HUES48 (cell line): ENCODE data around the gene AGBL1.

Source experiments
- H3K27ac ChIP-seq: one replicate; pipeline ENCODE4 v1.7.0; 2013; ENCODE audit warnings: low read depth, low read length, inconsistent platforms
- H3K27me3 ChIP-seq: 2 replicates; pipeline ENCODE4 v1.6.1; 2013; ENCODE audit warnings: mild to moderate bottlenecking, low read length; ENCODE audit not compliant: control insufficient read depth, insufficient read depth
- H3K36me3 ChIP-seq: 2 replicates; pipeline ENCODE4 v1.6.1; 2013; ENCODE audit warnings: low read length; ENCODE audit not compliant: control insufficient read depth, insufficient read depth
- H3K4me1 ChIP-seq: 2 replicates; pipeline ENCODE4 v1.6.1; 2013; ENCODE audit warnings: mild to moderate bottlenecking, low read length; ENCODE audit not compliant: control insufficient read depth, insufficient read depth
- H3K4me3 ChIP-seq: 2 replicates; pipeline ENCODE4 v1.5.1; 2013; ENCODE audit warnings: mild to moderate bottlenecking, low read depth, low read length
- H3K9ac ChIP-seq: 2 replicates; pipeline ENCODE4 v1.6.1; 2013; ENCODE audit warnings: mild to moderate bottlenecking, low read depth, low read length, moderate library complexity
- H3K9me3 ChIP-seq: 2 replicates; pipeline ENCODE4 v1.6.1; 2013; ENCODE audit warnings: low read length; ENCODE audit not compliant: control insufficient read depth, insufficient read depth

The AGBL1 gene

GRCh38 chr15:86201313-86202008 lies 121.8 kb downstream of the AGBL1 start:
- Histone ChIP-seq H3K9me3 (no peaks in the 10 kb centered on the region; the same call in 1 of the 2 replicates), H3K27me3 (no peaks in the 10 kb centered on the region), H3K27ac (no peak overlapping the region), H3K4me3 (no peak overlapping the region), H3K36me3 (no peaks in the 10 kb centered on the region), H3K9ac (no peak overlapping the region), H3K4me1 (peaks cover 11% of the 10 kb centered on the region)

DNA sequence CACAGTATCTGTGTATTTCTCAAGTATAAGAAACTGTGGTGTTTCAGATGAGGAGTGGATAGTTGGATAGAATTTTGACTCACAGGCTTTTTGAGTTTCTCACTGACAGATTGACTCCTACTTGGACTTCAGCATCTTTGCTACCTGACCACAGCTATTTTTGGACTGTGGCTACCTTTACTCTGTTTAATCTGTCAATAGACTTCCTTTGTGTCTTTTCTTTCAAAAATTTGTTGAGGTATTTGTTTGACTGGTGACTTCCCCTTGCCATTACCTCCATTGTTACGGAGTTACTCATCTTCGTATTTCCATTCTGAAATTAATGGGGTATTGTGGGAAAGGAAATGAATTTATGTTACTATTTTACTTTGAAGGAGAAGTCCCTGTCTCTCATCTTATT lies 123.8 kb downstream of the AGBL1 start:
- H3K36me3 ChIP-seq, result no peaks in the 10 kb centered on the region
- H3K9ac ChIP-seq, result no peak overlapping the region
- H3K4me3 ChIP-seq, result no peak overlapping the region
- H3K9me3 ChIP-seq, result no peaks in the 10 kb centered on the region; the same call in 1 of the 2 replicates
- no peaks in the 10 kb centered on the region for H3K27me3 ChIP-seq
- peaks cover 11% of the 10 kb centered on the region for H3K4me1 ChIP-seq
- H3K27ac ChIP-seq, result no peak overlapping the region

- H3K9ac ChIP-seq, result no peak overlapping the region
- no peaks in the 10 kb centered on the region for H3K27me3 ChIP-seq
- peaks cover 2% of the 10 kb centered on the region for H3K4me1 ChIP-seq
- H3K36me3 ChIP-seq, result no peaks in the 10 kb centered on the region
- no peak overlapping the region for H3K4me3 ChIP-seq
- H3K27ac ChIP-seq, result no peak overlapping the region
- no peaks in the 10 kb centered on the region; the same call in 1 of the 2 replicates for H3K9me3 ChIP-seq
Observed at GRCh38 chr15:86205096-86205495, 125.4 kb downstream of the AGBL1 start.

- Histone ChIP-seq H3K27me3 (no peaks in the 10 kb centered on the region), H3K27ac (no peak overlapping the region), H3K36me3 (no peaks in the 10 kb centered on the region), H3K4me1 (no peaks in the 10 kb centered on the region), H3K9ac (no peak overlapping the region), H3K9me3 (peaks cover 26% of the 10 kb centered on the region), H3K4me3 (no peak overlapping the region)
Observed at GRCh38 chr15:86213420-86213819, 133.7 kb downstream of the AGBL1 start.

- Histone ChIP-seq H3K36me3 (no peaks in the 10 kb centered on the region), H3K27ac (no peak overlapping the region), H3K9ac (no peak overlapping the region), H3K4me3 (no peak overlapping the region), H3K27me3 (no peaks in the 10 kb centered on the region), H3K9me3 (peaks cover 26% of the 10 kb centered on the region), H3K4me1 (no peaks in the 10 kb centered on the region)
Observed at GRCh38 chr15:86213888-86214287, 134.2 kb downstream of the AGBL1 start.

DNA sequence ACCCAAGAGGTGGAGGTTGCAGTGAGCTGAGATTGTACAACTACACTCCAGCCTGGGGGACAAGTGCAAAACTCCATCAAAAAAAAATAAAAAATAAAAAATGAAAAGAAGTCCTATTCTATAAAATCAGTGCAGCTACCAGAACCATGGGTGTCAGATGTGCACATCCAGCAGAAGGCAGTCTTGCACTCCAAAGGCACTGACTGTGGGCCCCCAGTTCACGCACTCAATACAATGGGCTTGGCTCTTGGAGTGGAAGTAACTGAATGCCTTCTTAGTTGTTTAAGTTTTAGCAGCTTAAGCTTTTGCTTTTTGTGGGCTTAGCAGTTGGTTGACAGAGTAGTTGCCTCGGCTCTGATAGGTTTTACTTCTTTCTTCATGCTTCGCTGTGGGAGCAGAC lies 141.4 kb downstream of the AGBL1 start:
- H3K9me3 ChIP-seq, result 0 out of 2 replicates have a peak, but pooled peaks cover 7% of the 10 kb centered on the region
- H3K27me3 ChIP-seq, result no peaks in the 10 kb centered on the region
- no peaks in the 10 kb centered on the region for H3K4me1 ChIP-seq

GRCh38 chr15:86229306-86229705 lies 149.6 kb downstream of the AGBL1 start:
- no peaks in the 10 kb centered on the region for H3K36me3 ChIP-seq
- H3K9me3 ChIP-seq, result no peaks in the 10 kb centered on the region
- H3K4me1 ChIP-seq, result peaks cover 6% of the 10 kb centered on the region
- H3K9ac ChIP-seq, result no peak overlapping the region
- H3K27ac ChIP-seq, result no peak overlapping the region
- H3K27me3 ChIP-seq, result no peaks in the 10 kb centered on the region
- no peak overlapping the region for H3K4me3 ChIP-seq

More for the DNA sequence above, 141.4 kb downstream of the AGBL1 start:
- no peak overlapping the region for H3K9ac ChIP-seq
- H3K36me3 ChIP-seq, result no peaks in the 10 kb centered on the region
- no peak overlapping the region for H3K4me3 ChIP-seq
- H3K27ac ChIP-seq, result no peak overlapping the region

DNA sequence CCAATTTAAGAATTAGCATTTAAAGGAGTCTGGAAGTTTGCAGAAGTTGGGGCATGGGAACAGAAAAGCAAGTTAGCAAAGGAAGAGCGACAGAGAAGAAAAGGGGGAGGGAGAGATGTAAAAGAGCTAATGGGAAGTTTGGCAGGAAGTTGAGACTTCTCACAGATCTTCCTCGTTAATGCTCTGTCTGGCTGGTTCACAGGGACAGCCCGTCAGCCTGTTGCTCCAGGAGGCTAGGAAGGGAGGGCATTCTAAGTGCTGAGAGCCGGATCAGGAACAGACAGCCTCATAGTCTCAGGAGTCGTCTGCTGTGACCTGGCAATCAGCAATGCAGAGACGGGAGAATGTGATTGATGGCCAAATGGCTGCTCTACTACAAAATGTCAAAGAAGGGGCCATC lies 150.3 kb downstream of the AGBL1 start:
- no peak overlapping the region for H3K9ac ChIP-seq

GRCh38 chr15:86231864-86232721 lies 152.4 kb downstream of the AGBL1 start:
- Histone ChIP-seq H3K4me3 (peak overlapping the region; percentile 46), H3K9ac (no peak overlapping the region), H3K27me3 (no peaks in the 10 kb centered on the region), H3K4me1 (peaks cover 18% of the 10 kb centered on the region), H3K9me3 (no peaks in the 10 kb centered on the region), H3K36me3 (no peaks in the 10 kb centered on the region), H3K27ac (no peak overlapping the region)

More for the DNA sequence above, 150.3 kb downstream of the AGBL1 start:
- Histone ChIP-seq H3K4me1 (peaks cover 6% of the 10 kb centered on the region), H3K4me3 (no peak overlapping the region), H3K27me3 (no peaks in the 10 kb centered on the region), H3K27ac (no peak overlapping the region), H3K9me3 (no peaks in the 10 kb centered on the region), H3K36me3 (no peaks in the 10 kb centered on the region)

DNA sequence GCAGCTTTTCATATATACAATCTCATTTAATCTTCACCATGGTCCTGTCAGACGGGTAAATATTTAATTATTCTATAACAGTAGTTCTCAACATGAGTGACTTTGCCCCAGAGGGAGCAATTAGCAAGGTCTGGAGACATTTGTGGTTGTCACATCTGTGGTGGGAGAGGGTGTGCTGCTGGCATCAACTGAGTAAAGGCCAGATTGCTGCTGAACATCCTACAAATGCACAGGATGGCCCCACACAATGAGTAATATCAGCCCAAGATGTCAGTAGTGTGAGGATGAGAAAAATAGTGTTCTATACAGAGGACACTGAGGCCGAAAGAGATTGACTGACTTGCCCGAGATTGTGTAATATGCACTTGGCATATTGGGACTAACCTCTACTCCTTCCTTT lies 156.0 kb downstream of the AGBL1 start:
- H3K27ac ChIP-seq, result no peak overlapping the region
- no peaks in the 10 kb centered on the region for H3K27me3 ChIP-seq
- H3K9me3 ChIP-seq, result no peaks in the 10 kb centered on the region
- H3K4me3 ChIP-seq, result no peak overlapping the region
- no peak overlapping the region for H3K9ac ChIP-seq
- peaks cover 28% of the 10 kb centered on the region for H3K4me1 ChIP-seq
- H3K36me3 ChIP-seq, result no peaks in the 10 kb centered on the region
